HEK293 (cell line): Measurements from ENCODE around the gene BRD2.

ENCODE experiments used
- CTCF ChIA-PET: fragments of 350-600 bp; formaldehyde crosslinking; extraction: SDS; loops from one replicate; lab custom pipeline; 2021; ENCODE audit warnings: antibody characterized with exemption; lab: Yijun Ruan, JAX
- POLR2A ChIA-PET: fragments of 300-600 bp; formaldehyde crosslinking; extraction: SDS; loops from one replicate; lab custom pipeline; 2020; ENCODE audit warnings: antibody characterized with exemption, inconsistent platforms; lab: Yijun Ruan, JAX
- H3K27ac ChIP-seq: fragments of 200-500 bp; sonication (Bioruptor generic); 2 replicates; pipeline ENCODE4 v1.5.1; 2014; ENCODE audit warnings: low read depth, low read length, control low read depth, inconsistent platforms; ENCODE audit errors: extremely low read depth
- H3K36me3 ChIP-seq, 2 experiments: fragments of 200-500 bp in 1 of 2; sonication (Bioruptor generic) in 1 of 2; 1 replicate in 1 of 2; 2 replicates in 1 of 2; pipeline ENCODE4 v1.5.1; 2014 to 2017; ENCODE audit warnings: inconsistent platforms in 2 of 2, low read length in 2 of 2; ENCODE audit not compliant: control insufficient read depth in 2 of 2, insufficient read depth in 1 of 2
- H3K4me1 ChIP-seq: fragments of 200-500 bp; sonication (Bioruptor generic); 2 replicates; pipeline ENCODE4 v1.5.1; 2014; ENCODE audit warnings: mild to moderate bottlenecking, low read length, inconsistent platforms; ENCODE audit not compliant: control insufficient read depth, insufficient read depth
- H3K4me3 ChIP-seq: 2 replicates; pipeline ENCODE4 v1.5.1; 2011; ENCODE audit warnings: low read depth, mild to moderate bottlenecking, control low read depth, low read length, moderate library complexity
- H3K9me3 ChIP-seq: fragments of 200-500 bp; sonication (Bioruptor generic); 2 replicates; pipeline ENCODE4 v1.5.1; 2014; ENCODE audit warnings: low read depth, low read length, inconsistent platforms; ENCODE audit not compliant: control insufficient read depth, insufficient read depth
- MEIS1 ChIP-seq: sonication (generic); formaldehyde crosslinking; IDR thresholded peaks from 2 replicates; pipeline ENCODE4 v1.8.1; 2022; ENCODE audit warnings: missing genetic modification reagents, mild to moderate bottlenecking, borderline replicate concordance
- SALL2 ChIP-seq: fragments of 450-650 bp; formaldehyde crosslinking; IDR thresholded peaks from 2 replicates; pipeline ENCODE4 v1.5.0; 2017; ENCODE audit warnings: missing biosample characterization, mild to moderate bottlenecking, missing genetic modification characterization, borderline replicate concordance
- SCRT2 ChIP-seq: fragments of 450-650 bp; formaldehyde crosslinking; IDR thresholded peaks from 2 replicates; pipeline ENCODE4 v1.5.1; 2016; ENCODE audit warnings: missing biosample characterization, missing genetic modification characterization
- TRIM28 ChIP-seq: IDR thresholded peaks from 2 replicates; pipeline ENCODE4 v1.6.1; 2011; ENCODE audit warnings: low read length, control low read depth, borderline replicate concordance
- YY2 ChIP-seq: fragments of 450-650 bp; formaldehyde crosslinking; IDR thresholded peaks from 2 replicates; pipeline ENCODE4 v1.5.1; 2016; ENCODE audit warnings: missing biosample characterization, missing genetic modification characterization
- ZBTB17 ChIP-seq: fragments of 450-650 bp; formaldehyde crosslinking; IDR thresholded peaks from 2 replicates; pipeline ENCODE4 v1.5.1; 2016; ENCODE audit warnings: missing biosample characterization, missing genetic modification characterization
- ZEB2 ChIP-seq: fragments of 450-650 bp; formaldehyde crosslinking; IDR thresholded peaks from 2 replicates; pipeline ENCODE4 v1.5.1; 2016; ENCODE audit warnings: missing biosample characterization, missing genetic modification characterization
- ZFHX2 ChIP-seq: fragments of 450-650 bp; formaldehyde crosslinking; conservative IDR thresholded peaks from 2 replicates; pipeline ENCODE4 v1.5.1; 2016; ENCODE audit warnings: missing biosample characterization, missing genetic modification characterization
- ZNF280D ChIP-seq: fragments of 450-650 bp; formaldehyde crosslinking; IDR thresholded peaks from 2 replicates; pipeline ENCODE4 v1.5.1; 2016; ENCODE audit warnings: missing biosample characterization, missing genetic modification characterization
- ZNF311 ChIP-seq: fragments of 450-650 bp; formaldehyde crosslinking; IDR thresholded peaks from 2 replicates; pipeline ENCODE4 v1.5.1; 2017; ENCODE audit warnings: missing biosample characterization, missing genetic modification characterization, borderline replicate concordance
- ZNF341 ChIP-seq: fragments of 450-650 bp; formaldehyde crosslinking; IDR thresholded peaks from 2 replicates; pipeline ENCODE4; 2016; ENCODE audit warnings: low read depth, missing biosample characterization, missing genetic modification characterization
- ZNF473 ChIP-seq: fragments of 450-650 bp; formaldehyde crosslinking; IDR thresholded peaks from 2 replicates; pipeline ENCODE4 v1.5.1; 2017; ENCODE audit warnings: missing biosample characterization, missing genetic modification characterization
- ZNF521 ChIP-seq: fragments of 450-650 bp; formaldehyde crosslinking; IDR thresholded peaks from 2 replicates; pipeline ENCODE4 v1.5.1; 2017; ENCODE audit warnings: missing biosample characterization, mild to moderate bottlenecking, missing genetic modification characterization
- ZNF544 ChIP-seq: fragments of 450-650 bp; formaldehyde crosslinking; IDR thresholded peaks from 2 replicates; pipeline ENCODE4 v1.5.0; 2017; ENCODE audit warnings: missing biosample characterization, missing genetic modification characterization
- ZNF600 ChIP-seq: fragments of 450-650 bp; formaldehyde crosslinking; IDR thresholded peaks from 2 replicates; pipeline ENCODE4 v1.5.1; 2016; ENCODE audit warnings: missing biosample characterization, missing genetic modification characterization
- ZNF610 ChIP-seq: fragments of 450-650 bp; formaldehyde crosslinking; IDR thresholded peaks from 2 replicates; pipeline ENCODE4 v1.5.1; 2016; ENCODE audit warnings: missing biosample characterization, missing genetic modification characterization, borderline replicate concordance
- ZNF624 ChIP-seq: fragments of 450-650 bp; formaldehyde crosslinking; IDR thresholded peaks from 2 replicates; pipeline ENCODE4 v1.5.1; 2017; ENCODE audit warnings: missing biosample characterization, missing genetic modification characterization
- ZNF701 ChIP-seq: fragments of 450-650 bp; formaldehyde crosslinking; IDR thresholded peaks from 2 replicates; pipeline ENCODE4 v1.5.1; 2016; ENCODE audit warnings: missing biosample characterization, missing genetic modification characterization
- ZNF707 ChIP-seq: fragments of 450-650 bp; formaldehyde crosslinking; IDR thresholded peaks from 2 replicates; pipeline ENCODE4 v1.5.1; 2016; ENCODE audit warnings: missing biosample characterization, missing genetic modification characterization
- ZNF76 ChIP-seq: fragments of 450-650 bp; formaldehyde crosslinking; IDR thresholded peaks from 2 replicates; pipeline ENCODE4; 2016; ENCODE audit warnings: low read depth, missing biosample characterization, missing genetic modification characterization, borderline replicate concordance
- ZXDB ChIP-seq: fragments of 450-650 bp; formaldehyde crosslinking; IDR thresholded peaks from 2 replicates; pipeline ENCODE4 v1.5.1; 2016; ENCODE audit warnings: missing biosample characterization, missing genetic modification characterization
- TF ChIP-seq, protein P1 (sequence below): fragments of 450-650 bp; formaldehyde crosslinking; IDR thresholded peaks from 2 replicates; pipeline ENCODE4 v1.5.1; 2016; ENCODE audit warnings: missing biosample characterization, missing genetic modification characterization
- TF ChIP-seq, protein P2 (sequence below): fragments of 450-650 bp; formaldehyde crosslinking; IDR thresholded peaks from 2 replicates; pipeline ENCODE4 v1.5.1; 2017; ENCODE audit warnings: missing biosample characterization, missing genetic modification characterization

The BRD2 gene

DNA sequence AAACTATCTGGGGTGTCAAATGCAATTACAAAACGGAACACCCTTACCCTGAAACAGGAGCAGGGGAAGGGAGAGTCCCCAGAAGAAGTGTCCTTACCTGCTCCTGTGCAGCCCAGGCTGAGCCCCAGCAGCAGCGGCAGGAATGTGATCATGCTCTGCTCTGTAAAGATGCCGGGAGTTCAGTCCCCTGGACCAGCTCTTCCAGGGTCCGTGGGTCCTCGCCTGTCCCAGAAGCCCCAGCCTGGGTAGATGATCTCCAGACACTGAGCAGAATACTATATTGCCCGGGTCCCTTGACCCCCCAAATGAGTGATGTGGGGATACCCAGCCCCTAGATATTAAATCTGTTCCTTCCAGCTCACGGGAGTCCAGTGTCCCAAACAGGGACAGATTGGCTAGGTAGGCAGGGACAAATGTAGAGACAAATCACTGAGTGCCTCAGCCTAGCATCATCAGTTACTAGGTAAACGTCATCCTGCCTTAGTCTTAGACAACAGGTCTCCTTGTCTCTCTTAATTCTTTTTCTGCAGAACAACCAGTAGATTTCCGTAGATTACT is 27.7 kb upstream of the BRD2 start, which contains the start of gene HLA-DMB (continued):
- peak; percentile 83 for TF ChIP-seq ZBTB17
- peak; percentile 96 for TF ChIP-seq SCRT2 (tag by site-specific recombination)
- TF ChIP-seq, protein P1, sequence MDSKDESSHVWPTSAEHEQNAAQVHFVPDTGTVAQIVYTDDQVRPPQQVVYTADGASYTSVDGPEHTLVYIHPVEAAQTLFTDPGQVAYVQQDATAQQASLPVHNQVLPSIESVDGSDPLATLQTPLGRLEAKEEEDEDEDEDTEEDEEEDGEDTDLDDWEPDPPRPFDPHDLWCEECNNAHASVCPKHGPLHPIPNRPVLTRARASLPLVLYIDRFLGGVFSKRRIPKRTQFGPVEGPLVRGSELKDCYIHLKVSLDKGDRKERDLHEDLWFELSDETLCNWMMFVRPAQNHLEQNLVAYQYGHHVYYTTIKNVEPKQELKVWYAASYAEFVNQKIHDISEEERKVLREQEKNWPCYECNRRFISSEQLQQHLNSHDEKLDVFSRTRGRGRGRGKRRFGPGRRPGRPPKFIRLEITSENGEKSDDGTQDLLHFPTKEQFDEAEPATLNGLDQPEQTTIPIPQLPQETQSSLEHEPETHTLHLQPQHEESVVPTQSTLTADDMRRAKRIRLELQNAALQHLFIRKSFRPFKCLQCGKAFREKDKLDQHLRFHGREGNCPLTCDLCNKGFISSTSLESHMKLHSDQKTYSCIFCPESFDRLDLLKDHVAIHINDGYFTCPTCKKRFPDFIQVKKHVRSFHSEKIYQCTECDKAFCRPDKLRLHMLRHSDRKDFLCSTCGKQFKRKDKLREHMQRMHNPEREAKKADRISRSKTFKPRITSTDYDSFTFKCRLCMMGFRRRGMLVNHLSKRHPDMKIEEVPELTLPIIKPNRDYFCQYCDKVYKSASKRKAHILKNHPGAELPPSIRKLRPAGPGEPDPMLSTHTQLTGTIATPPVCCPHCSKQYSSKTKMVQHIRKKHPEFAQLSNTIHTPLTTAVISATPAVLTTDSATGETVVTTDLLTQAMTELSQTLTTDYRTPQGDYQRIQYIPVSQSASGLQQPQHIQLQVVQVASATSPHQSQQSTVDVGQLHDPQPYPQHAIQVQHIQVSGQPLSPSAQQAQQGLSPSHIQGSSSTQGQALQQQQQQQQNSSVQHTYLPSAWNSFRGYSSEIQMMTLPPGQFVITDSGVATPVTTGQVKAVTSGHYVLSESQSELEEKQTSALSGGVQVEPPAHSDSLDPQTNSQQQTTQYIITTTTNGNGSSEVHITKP: peak; percentile 35; the same call in 1 of the 2 replicates
- TF ChIP-seq ZNF624 (tag by site-specific recombination): no peak
- no peak for TF ChIP-seq ZNF311 (tag by site-specific recombination)
- no peak for TF ChIP-seq ZNF707 (tag by site-specific recombination)
- no peak for TF ChIP-seq ZNF521 (tag by site-specific recombination)
- TF ChIP-seq TRIM28: 0 out of 2 replicates have a peak, but pooled peaks have one; percentile 27
- peak; percentile 92 for TF ChIP-seq ZNF600 (tag by site-specific recombination)
- no peak for TF ChIP-seq ZNF544 (tag by site-specific recombination)
- TF ChIP-seq, protein P2, sequence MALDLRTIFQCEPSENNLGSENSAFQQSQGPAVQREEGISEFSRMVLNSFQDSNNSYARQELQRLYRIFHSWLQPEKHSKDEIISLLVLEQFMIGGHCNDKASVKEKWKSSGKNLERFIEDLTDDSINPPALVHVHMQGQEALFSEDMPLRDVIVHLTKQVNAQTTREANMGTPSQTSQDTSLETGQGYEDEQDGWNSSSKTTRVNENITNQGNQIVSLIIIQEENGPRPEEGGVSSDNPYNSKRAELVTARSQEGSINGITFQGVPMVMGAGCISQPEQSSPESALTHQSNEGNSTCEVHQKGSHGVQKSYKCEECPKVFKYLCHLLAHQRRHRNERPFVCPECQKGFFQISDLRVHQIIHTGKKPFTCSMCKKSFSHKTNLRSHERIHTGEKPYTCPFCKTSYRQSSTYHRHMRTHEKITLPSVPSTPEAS: no peak
- TF ChIP-seq ZEB2: no peak
- 0 out of 2 replicates have a peak, but pooled peaks have one; percentile 9 for TF ChIP-seq ZNF341 (tag by site-specific recombination)
- TF ChIP-seq MEIS1 (CRISPR knock-in tag): no peak
- TF ChIP-seq ZNF701: no peak
- TF ChIP-seq ZNF473 (tag by site-specific recombination): no peak
- no peak for TF ChIP-seq SALL2 (tag by site-specific recombination)
- TF ChIP-seq ZXDB: 0 out of 2 replicates have a peak, but pooled peaks have one; percentile 27
- TF ChIP-seq ZNF76 (tag by site-specific recombination): 0 out of 2 replicates have a peak, but pooled peaks have one; percentile 26
- no peak for TF ChIP-seq ZNF610
- peak; percentile 22; the same call in 1 of the 2 replicates for TF ChIP-seq YY2
- TF ChIP-seq, all 188 proteins: peak for 11

DNA sequence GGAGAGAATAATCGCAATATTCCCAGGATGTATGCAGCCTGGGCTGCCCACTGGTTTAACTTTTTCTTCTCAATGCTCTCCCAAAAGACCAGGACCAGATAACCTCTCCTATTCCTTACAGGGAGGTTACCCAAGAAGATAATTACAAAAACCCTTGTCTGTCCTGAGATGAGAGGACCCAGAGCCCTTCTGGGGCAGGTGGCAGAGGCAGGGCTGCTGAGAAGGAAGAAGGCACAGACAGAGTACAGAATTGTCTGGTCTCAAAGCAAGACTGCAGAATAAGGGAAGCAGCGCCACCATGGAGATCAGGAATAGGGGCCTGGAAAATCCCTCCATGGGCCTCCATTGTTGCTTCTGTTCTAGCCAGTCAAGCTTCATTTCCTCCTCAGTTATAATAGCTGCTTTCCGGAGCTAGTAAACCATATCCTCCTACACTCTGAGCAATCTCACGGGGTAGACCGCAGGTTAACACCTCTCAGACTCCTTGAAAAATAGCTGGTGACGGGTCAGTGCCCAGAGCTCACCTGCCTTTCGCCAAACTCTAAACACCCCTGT is 27.1 kb upstream of the BRD2 start:
- H3K27ac ChIP-seq: no peak overlapping the region
- TF ChIP-seq ZNF280D (tag by site-specific recombination) (no peak), SALL2 (tag by site-specific recombination) (no peak), ZFHX2 (tag by site-specific recombination) (peak; percentile 35; the same call in 1 of the 2 replicates), SCRT2 (tag by site-specific recombination) (0 out of 2 replicates have a peak, but pooled peaks have one; percentile 8)
- TF ChIP-seq, protein P1: 0 out of 2 replicates have a peak, but pooled peaks have one; percentile 3
- POLR2A ChIA-PET: interaction anchor here (1.0 to 6.9 kb wide), 6 partner anchors 13 to 88 kb away, joined by 3 to 100 read pairs (median 4); partner anchors contain the start of genes BRD2 and TAP1
- H3K4me1 ChIP-seq: no peaks in the 10 kb centered on the region
- CTCF ChIA-PET: interaction anchor here (0.6 to 10.3 kb wide), 15 partner anchors 8 to 102 kb away, joined by 3 to 109 read pairs (median 6); partner anchors contain the start of genes HLA-DMA and TAP2
- no peaks in the 10 kb centered on the region for H3K36me3 ChIP-seq
- no peaks in the 10 kb centered on the region for H3K9me3 ChIP-seq
- no peak overlapping the region for H3K4me3 ChIP-seq
